ENCODE measurements around the gene PGS1. TPM values are rescaled to one million over a fixed set of nuclear protein-coding genes. Genes with fewer than 3 reads are reported as not detected.

PGS1 gene
- total and polyA plus RNA-seq, 2 of the 8 experiments (the other 6 are each of a cell fraction or from before 2014, with no cell fraction given) = 46.7 to 60.0 TPM

- H2BK5ac ChIP-seq (ENCODE audit: low read depth, low read length) = no peak overlapping the region; the same call in 1 of the 2 replicates
- H4K8ac ChIP-seq (ENCODE audit: extremely low read depth, insufficient read depth, low read length) = no peak overlapping the region
- peaks cover 8 to 28% of the 10 kb centered on the region in 2 experiments; a peak in 3 of 4 replicates for H3K79me2 ChIP-seq (ENCODE audit: control insufficient read depth in 1 of 2, insufficient read depth in 2 of 2, low read length in 2 of 2)
- no peak overlapping the region for H4K91ac ChIP-seq (replicated peaks; ENCODE audit: insufficient read length, low read length)
- peak overlapping the region; percentile 29; the same call in 1 of the 2 replicates for H2BK20ac ChIP-seq (ENCODE audit: low read length)
- H2BK120ac ChIP-seq (replicated peaks; ENCODE audit: low read depth, low read length) = no peak overlapping the region
- no peak overlapping the region for H3K18ac ChIP-seq (ENCODE audit: extremely low read depth, low read length)
- no peak overlapping the region for H2AFZ ChIP-seq (ENCODE audit: low read length)
- 86% methylated on average over 9 of the region's 9 CpGs; no CpG with 5 or more reads in 1 of the 2 experiments for WGBS, 2 experiments (ENCODE audit: extremely low coverage in 1 of 2, insufficient coverage in 1 of 2, insufficient read length in 1 of 2, insufficient replicate concordance in 2 of 2, low coverage in 1 of 2, low lambda C conversion rate in 2 of 2, missing lambda C conversion rate in 1 of 2)
- no peak overlapping the region for H2BK15ac ChIP-seq (ENCODE audit: low read length)
- no peak overlapping the region for H3K23ac ChIP-seq (ENCODE audit: insufficient read length)
- no peak for DNase-seq (ENCODE audit: low read depth in 1 of 2, low spot score in 2 of 2)
- H3K9ac ChIP-seq (replicated peaks in 1 of 4; ENCODE audit: extremely low read depth in 1 of 4, low read depth in 3 of 4, low read length in 3 of 4) = no peak overlapping the region
- H3K4ac ChIP-seq (replicated peaks; ENCODE audit: insufficient read length, low read depth, low read length) = no peak overlapping the region
- peak overlapping the region; percentile 65; the same call in 1 of the 2 replicates for H2AK5ac ChIP-seq (ENCODE audit: low read depth, low read length)
- H3K36me3 ChIP-seq (ENCODE audit: control insufficient read depth in 2 of 4, insufficient read depth in 4 of 4, low read length in 3 of 4) = peaks cover 2 to 19% (median 7%) of the 10 kb centered on the region in 4 experiments; a peak in 5 of 8 replicates
- H3K4me1 ChIP-seq (replicated peaks in 1 of 4; ENCODE audit: control insufficient read depth in 3 of 4, insufficient read depth in 4 of 4, low read length in 3 of 4) = peaks cover 15 to 55% (median 36%) of the 10 kb centered on the region in 4 experiments
- H3K4me2 ChIP-seq (ENCODE audit: insufficient read depth in 1 of 2, low read depth in 2 of 2, low read length in 2 of 2) = no peak overlapping the region; a peak in 1 of 4 replicates
- peak overlapping the region; percentile 97; the same call in 1 of the 2 replicates for H2BK12ac ChIP-seq (ENCODE audit: low read depth, low read length)
- peaks cover 0 to 27% (median 12%) of the 10 kb centered on the region in 4 experiments; a peak in 4 of 7 replicates for H3K27me3 ChIP-seq (replicated peaks in 1 of 4; ENCODE audit: control insufficient read depth in 3 of 4, extremely low read depth in 1 of 4, insufficient read depth in 3 of 4, low read length in 3 of 4)
- peaks cover 16 to 21% of the 10 kb centered on the region in 2 experiments for H4K20me1 ChIP-seq (replicated peaks in 1 of 2; ENCODE audit: control insufficient read depth in 1 of 2, insufficient read depth in 2 of 2, low read length in 2 of 2)
- ChIA-PET CTCF (ENCODE audit: partially characterized antibody) (interaction anchor here (0.6 to 1.3 kb wide), 5 partner anchors 11 to 1076 kb away, joined by 3 to 4 read pairs (median 3); no protein-coding TSS in a partner anchor), POLR2A (ENCODE audit: partially characterized antibody) (interaction anchor here (1.1 kb wide), 1 partner anchor 13 kb away, joined by 3 read pairs; no protein-coding TSS in a partner anchor)
- no peak for FAIRE-seq
- no peaks in the 10 kb centered on the region for H3K9me3 ChIP-seq (ENCODE audit: insufficient read depth in 2 of 2, low read depth in 1 of 2, low read length in 1 of 2)
- no peaks in the 10 kb centered on the region for H3K79me1 ChIP-seq (ENCODE audit: low read depth, low read length)
- H3K27ac ChIP-seq (ENCODE audit: low read depth, low read length) = no peak overlapping the region
- H4K5ac ChIP-seq (ENCODE audit: insufficient read length, low read depth, low read length) = no peak overlapping the region
- H3K14ac ChIP-seq (ENCODE audit: insufficient read length) = no peak overlapping the region
- no peak overlapping the region for H3K4me3 ChIP-seq (ENCODE audit: extremely low read depth in 1 of 4, insufficient read depth in 2 of 4, low read depth in 3 of 4, low read length in 4 of 4)
- no peak overlapping the region for H3K56ac ChIP-seq (replicated peaks; ENCODE audit: insufficient read length, low read depth, low read length)
- peaks cover 13% of the 10 kb centered on the region; the same call in 1 of the 2 replicates for H3K23me2 ChIP-seq (ENCODE audit: low read depth, low read length)
- TF ChIP-seq USF2 (IDR thresholded peaks at IDR 0.05; ENCODE audit: low read length) (no peak), NANOG (IDR thresholded peaks at IDR 0.05; ENCODE audit: insufficient read depth, low read depth, low read length, poor library complexity, severe bottlenecking) (no peak), SUZ12 (IDR thresholded peaks at IDR 0.05; ENCODE audit: low read length) (no peak), HDAC6 (IDR thresholded peaks at IDR 0.05; ENCODE audit: low read depth, low read length) (no peak), CEBPB (IDR thresholded peaks at IDR 0.05; ENCODE audit: low read depth, low read length) (no peak), HDAC2 (IDR thresholded peaks at IDR 0.05; ENCODE audit: borderline replicate concordance in 1 of 2, low read depth in 2 of 2, low read length in 2 of 2) (no peak), SP1 (IDR thresholded peaks at IDR 0.05; ENCODE audit: low read depth, low read length) (no peak), POLR2AphosphoS5 (IDR thresholded peaks at IDR 0.05; ENCODE audit: low read depth, low read length) (no peak), RBBP5 (IDR thresholded peaks at IDR 0.05; ENCODE audit: borderline replicate concordance, low read depth, low read length) (no peak), SIX5 (IDR thresholded peaks at IDR 0.05; ENCODE audit: low read depth, low read length) (no peak), RXRA (IDR thresholded peaks at IDR 0.05; ENCODE audit: insufficient read depth, low read depth, low read length) (no peak)
Observed at GRCh38 chr17:78355045-78355641, 23.3 kb upstream of the PGS1 start.
